CD4-positive, alpha-beta T cell treated with Interleukin-6 at 100 ng/mL for 8 hours (primary cell): ENCODE data around the gene MAP3K6.
A peak's percentile ranks its signal among the peaks of the same experiment; 100 is the strongest.
"Not testable (repeated sequence)": the region's sequence is repeated elsewhere in the genome, so short reads cannot be mapped to it uniquely, and the experiment has no call there.

Experiments used
- DNase-seq: peaks from one replicate; pipeline ENCODE4 v3.0.0-alpha.2; 2020; ENCODE audit warnings: mixed read lengths, low spot score

Gene MAP3K6

GRCh38 chr1:27397749-27398148, 31.0 kb upstream of the MAP3K6 start:
- DNase-seq: no peak

GRCh38 chr1:27397110-27397509, 30.3 kb upstream of the MAP3K6 start:
- DNase-seq: no peak

- peak; percentile 78 for DNase-seq
These were observed 28.9 kb upstream of the MAP3K6 start for GRCh38 chr1:27395441-27396195.

GRCh38 chr1:27394925-27395324, 28.2 kb upstream of the MAP3K6 start:
- no peak for DNase-seq

- DNase-seq: no peak
These were observed 27.5 kb upstream of the MAP3K6 start for GRCh38 chr1:27394282-27394658.

GRCh38 chr1:27393641-27394281, 27.0 kb upstream of the MAP3K6 start:
- no peak for DNase-seq

GRCh38 chr1:27392778-27393635, 26.2 kb upstream of the MAP3K6 start:
- DNase-seq: no peak

- DNase-seq: peak; percentile 91
These were observed 25.5 kb upstream of the MAP3K6 start, which contains the start of gene GPR3 for GRCh38 chr1:27392096-27392777. TSS of gene GPR3 (plus strand) at chr1:27392622. CDS start at chr1:27393799, 1,177 bp downstream.

- DNase-seq: no peak
These were observed 24.8 kb upstream of the MAP3K6 start for GRCh38 chr1:27391511-27392095.

- DNase-seq: peak; percentile 71
These were observed 21.7 kb upstream of the MAP3K6 start for GRCh38 chr1:27388337-27389005.

GRCh38 chr1:27384797-27385196, 18.0 kb upstream of the MAP3K6 start:
- not testable (repeated sequence) for DNase-seq

- DNase-seq: no peak
These were observed 16.9 kb upstream of the MAP3K6 start for GRCh38 chr1:27383661-27384060.

- peak; percentile 31 for DNase-seq
These were observed 16.4 kb upstream of the MAP3K6 start, which contains the start of gene CD164L2 for GRCh38 chr1:27383039-27383605. TSS of gene CD164L2 (minus strand) at chr1:27383333. CDS start at chr1:27383239, 94 bp downstream.

- DNase-seq: no peak
These were observed 15.4 kb upstream of the MAP3K6 start for GRCh38 chr1:27381969-27382762.

- DNase-seq: no peak
These were observed 14.3 kb upstream of the MAP3K6 start for GRCh38 chr1:27380766-27381733.

- no peak for DNase-seq
These were observed 13.5 kb upstream of the MAP3K6 start for GRCh38 chr1:27380224-27380623.

- DNase-seq: no peak
These were observed 12.9 kb upstream of the MAP3K6 start for GRCh38 chr1:27379564-27380122.
